ENCODE measurements around the gene GLG1.
"Not testable (repeated sequence)": the region's sequence is repeated elsewhere in the genome, so short reads cannot be mapped to it uniquely, and the experiment has no call there.

GLG1 gene

DNA sequence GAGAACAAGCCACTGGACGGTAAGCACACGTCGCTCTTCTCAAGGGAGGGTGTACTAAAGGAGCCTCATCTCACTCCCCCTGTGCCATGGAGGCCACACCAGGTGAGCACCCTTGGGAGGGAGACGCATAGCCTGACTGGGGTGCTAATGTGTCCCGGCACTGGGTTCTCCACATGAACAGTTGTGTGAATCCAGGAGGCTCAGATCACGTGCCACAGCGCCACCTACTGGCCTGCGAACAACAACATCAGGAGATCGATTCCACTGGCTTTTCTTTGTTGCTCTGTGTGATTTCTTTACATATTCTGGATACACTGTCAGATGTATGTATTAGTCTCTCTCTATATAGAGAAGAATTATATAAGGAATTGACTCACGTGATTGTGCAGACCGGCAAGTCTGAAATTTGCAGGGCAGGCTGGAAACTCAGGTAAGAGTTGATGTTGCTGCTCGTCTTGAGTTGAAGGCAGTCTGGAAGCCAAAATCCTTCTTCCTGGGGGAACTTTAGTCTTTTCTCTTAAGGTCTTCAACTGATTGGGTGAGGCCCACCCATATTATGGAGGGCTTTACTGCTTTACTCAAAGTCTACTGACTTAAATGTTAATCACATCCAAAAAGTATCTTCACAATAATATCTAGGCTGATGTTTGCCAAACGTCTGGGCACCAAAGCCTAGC lies 176.7 kb downstream of the GLG1 start:
- not testable (repeated sequence) for H3K27me3 ChIP-seq (ENCODE audit: control insufficient read depth, low read length); H3K79me2 ChIP-seq (ENCODE audit: control insufficient read depth, low read length); H4K20me1 ChIP-seq (ENCODE audit: control insufficient read depth, insufficient read depth, low read depth, low read length); H3K4me2 ChIP-seq (ENCODE audit: low read length); H3K4me1 ChIP-seq (ENCODE audit: control insufficient read depth, low read length); H3F3A ChIP-seq (ENCODE audit: control insufficient read depth, insufficient read depth); H3K9me3 ChIP-seq (ENCODE audit: control insufficient read depth, insufficient read depth, low read length); H3K27ac ChIP-seq (ENCODE audit: low read depth, low read length); H3K9me2 ChIP-seq (replicated peaks; ENCODE audit: control insufficient read depth, low read length); H3K36me3 ChIP-seq (ENCODE audit: control insufficient read depth, low read length); H3K4me3 ChIP-seq (ENCODE audit: low read length)
- TF ChIP-seq, protein P1, sequence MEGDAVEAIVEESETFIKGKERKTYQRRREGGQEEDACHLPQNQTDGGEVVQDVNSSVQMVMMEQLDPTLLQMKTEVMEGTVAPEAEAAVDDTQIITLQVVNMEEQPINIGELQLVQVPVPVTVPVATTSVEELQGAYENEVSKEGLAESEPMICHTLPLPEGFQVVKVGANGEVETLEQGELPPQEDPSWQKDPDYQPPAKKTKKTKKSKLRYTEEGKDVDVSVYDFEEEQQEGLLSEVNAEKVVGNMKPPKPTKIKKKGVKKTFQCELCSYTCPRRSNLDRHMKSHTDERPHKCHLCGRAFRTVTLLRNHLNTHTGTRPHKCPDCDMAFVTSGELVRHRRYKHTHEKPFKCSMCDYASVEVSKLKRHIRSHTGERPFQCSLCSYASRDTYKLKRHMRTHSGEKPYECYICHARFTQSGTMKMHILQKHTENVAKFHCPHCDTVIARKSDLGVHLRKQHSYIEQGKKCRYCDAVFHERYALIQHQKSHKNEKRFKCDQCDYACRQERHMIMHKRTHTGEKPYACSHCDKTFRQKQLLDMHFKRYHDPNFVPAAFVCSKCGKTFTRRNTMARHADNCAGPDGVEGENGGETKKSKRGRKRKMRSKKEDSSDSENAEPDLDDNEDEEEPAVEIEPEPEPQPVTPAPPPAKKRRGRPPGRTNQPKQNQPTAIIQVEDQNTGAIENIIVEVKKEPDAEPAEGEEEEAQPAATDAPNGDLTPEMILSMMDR (IDR thresholded peaks at IDR 0.05; ENCODE audit: low read depth, low read length, poor library complexity, severe bottlenecking), result peak; percentile 71

GRCh38 chr16:74428493-74428892 lies 178.4 kb downstream of the GLG1 start:
- H3K4me3 ChIP-seq (ENCODE audit: low read length); H3K4me1 ChIP-seq (ENCODE audit: control insufficient read depth, low read length): not testable (repeated sequence)

DNA sequence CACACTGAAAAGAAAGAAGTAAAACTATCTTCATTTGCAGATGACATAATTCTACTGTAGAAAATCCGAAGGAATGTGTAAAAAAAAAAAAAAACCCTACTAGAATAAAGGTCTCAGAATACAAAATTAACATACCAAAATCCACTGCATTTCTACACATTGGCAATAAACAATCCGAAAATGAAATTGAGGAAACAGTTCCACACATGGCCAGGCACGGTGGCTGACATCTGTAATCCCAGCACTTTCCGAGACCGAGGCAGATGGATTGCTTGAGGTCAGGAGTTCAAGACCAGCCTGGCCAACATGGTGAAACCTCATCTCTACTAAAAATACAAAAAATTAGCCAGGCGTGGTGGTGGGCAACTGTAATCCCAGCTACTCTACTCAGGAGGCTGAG lies 181.2 kb downstream of the GLG1 start:
- H4K20me1 ChIP-seq (ENCODE audit: control insufficient read depth, insufficient read depth, low read depth, low read length); H3K4me2 ChIP-seq (ENCODE audit: low read length); H3K4me3 ChIP-seq (ENCODE audit: low read length); H3K27ac ChIP-seq (ENCODE audit: low read depth, low read length); H3K36me3 ChIP-seq (ENCODE audit: control insufficient read depth, low read length); H3F3A ChIP-seq (ENCODE audit: control insufficient read depth, insufficient read depth); H3K27me3 ChIP-seq (ENCODE audit: control insufficient read depth, low read length); H3K4me1 ChIP-seq (ENCODE audit: control insufficient read depth, low read length); H3K9me3 ChIP-seq (ENCODE audit: control insufficient read depth, insufficient read depth, low read length); H3K79me2 ChIP-seq (ENCODE audit: control insufficient read depth, low read length); H3K9me2 ChIP-seq (replicated peaks; ENCODE audit: control insufficient read depth, low read length): not testable (repeated sequence)

More at GRCh38 chr16:74428493-74428892, 178.4 kb downstream of the GLG1 start:
- H3K9me3 ChIP-seq (ENCODE audit: control insufficient read depth, insufficient read depth, low read length); H3K27me3 ChIP-seq (ENCODE audit: control insufficient read depth, low read length); H3F3A ChIP-seq (ENCODE audit: control insufficient read depth, insufficient read depth); H3K79me2 ChIP-seq (ENCODE audit: control insufficient read depth, low read length); H3K36me3 ChIP-seq (ENCODE audit: control insufficient read depth, low read length); H3K9me2 ChIP-seq (replicated peaks; ENCODE audit: control insufficient read depth, low read length); H3K27ac ChIP-seq (ENCODE audit: low read depth, low read length); H3K4me2 ChIP-seq (ENCODE audit: low read length); H4K20me1 ChIP-seq (ENCODE audit: control insufficient read depth, insufficient read depth, low read depth, low read length): not testable (repeated sequence)

GRCh38 chr16:74423721-74424120 lies 183.2 kb downstream of the GLG1 start:
- H3K27ac ChIP-seq (ENCODE audit: low read depth, low read length); H3K36me3 ChIP-seq (ENCODE audit: control insufficient read depth, low read length); H3K4me2 ChIP-seq (ENCODE audit: low read length); H4K20me1 ChIP-seq (ENCODE audit: control insufficient read depth, insufficient read depth, low read depth, low read length); H3K4me1 ChIP-seq (ENCODE audit: control insufficient read depth, low read length); H3K9me3 ChIP-seq (ENCODE audit: control insufficient read depth, insufficient read depth, low read length); H3F3A ChIP-seq (ENCODE audit: control insufficient read depth, insufficient read depth); H3K4me3 ChIP-seq (ENCODE audit: low read length); H3K79me2 ChIP-seq (ENCODE audit: control insufficient read depth, low read length); H3K9me2 ChIP-seq (replicated peaks; ENCODE audit: control insufficient read depth, low read length); H3K27me3 ChIP-seq (ENCODE audit: control insufficient read depth, low read length): not testable (repeated sequence)

DNA sequence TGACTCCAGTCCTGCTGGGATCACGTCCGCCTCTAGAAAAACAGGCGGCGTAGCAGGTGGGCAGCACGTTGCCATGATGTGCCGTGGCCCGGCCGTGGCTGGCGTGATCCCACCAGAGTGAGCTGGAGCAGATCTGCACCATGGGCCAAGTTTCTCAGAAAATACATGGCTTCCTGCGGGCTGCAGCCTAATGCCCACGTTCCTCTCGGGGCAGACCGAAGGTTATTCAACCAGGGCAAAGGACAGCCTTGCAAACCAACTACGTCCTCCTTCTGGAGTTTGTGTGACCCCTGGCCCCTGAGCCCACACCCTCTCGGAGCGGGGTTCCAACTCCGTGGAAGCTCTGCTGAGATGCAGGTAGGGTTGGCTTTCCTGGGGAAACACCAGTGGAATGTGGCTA lies 184.8 kb downstream of the GLG1 start:
- H3K4me1 ChIP-seq (ENCODE audit: control insufficient read depth, low read length); H3K79me2 ChIP-seq (ENCODE audit: control insufficient read depth, low read length); H3K36me3 ChIP-seq (ENCODE audit: control insufficient read depth, low read length); H3F3A ChIP-seq (ENCODE audit: control insufficient read depth, insufficient read depth); H4K20me1 ChIP-seq (ENCODE audit: control insufficient read depth, insufficient read depth, low read depth, low read length); H3K4me2 ChIP-seq (ENCODE audit: low read length); H3K9me3 ChIP-seq (ENCODE audit: control insufficient read depth, insufficient read depth, low read length); H3K27me3 ChIP-seq (ENCODE audit: control insufficient read depth, low read length); H3K9me2 ChIP-seq (replicated peaks; ENCODE audit: control insufficient read depth, low read length); H3K27ac ChIP-seq (ENCODE audit: low read depth, low read length); H3K4me3 ChIP-seq (ENCODE audit: low read length): not testable (repeated sequence)

DNA sequence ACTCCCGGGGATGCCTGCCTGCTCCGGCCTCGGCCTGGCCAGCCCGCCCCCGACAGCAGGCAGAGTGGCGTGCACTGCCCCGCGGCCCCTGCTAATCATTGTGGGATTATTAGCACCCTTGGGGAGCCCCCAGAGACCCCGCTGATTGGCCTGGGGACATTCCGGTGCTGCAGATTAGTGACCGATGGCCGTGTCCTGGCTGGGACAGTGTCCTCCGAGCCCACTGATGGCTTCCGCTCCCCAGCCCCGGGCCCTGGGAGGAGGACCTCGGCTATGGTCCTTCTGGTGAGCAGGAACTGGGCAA lies 185.5 kb downstream of the GLG1 start:
- H3K4me3 ChIP-seq (ENCODE audit: low read length); H4K20me1 ChIP-seq (ENCODE audit: control insufficient read depth, insufficient read depth, low read depth, low read length); H3K79me2 ChIP-seq (ENCODE audit: control insufficient read depth, low read length); H3K4me1 ChIP-seq (ENCODE audit: control insufficient read depth, low read length); H3K27me3 ChIP-seq (ENCODE audit: control insufficient read depth, low read length); H3K36me3 ChIP-seq (ENCODE audit: control insufficient read depth, low read length); H3K9me2 ChIP-seq (replicated peaks; ENCODE audit: control insufficient read depth, low read length); H3K4me2 ChIP-seq (ENCODE audit: low read length); H3F3A ChIP-seq (ENCODE audit: control insufficient read depth, insufficient read depth); H3K9me3 ChIP-seq (ENCODE audit: control insufficient read depth, insufficient read depth, low read length); H3K27ac ChIP-seq (ENCODE audit: low read depth, low read length): not testable (repeated sequence)

GRCh38 chr16:74420612-74421481 lies 186.1 kb downstream of the GLG1 start, which contains the start of gene CLEC18B:
TSS of gene CLEC18B (minus strand) at chr16:74421478. CDS start at chr16:74421270, 208 bp downstream.
- not testable (repeated sequence) for H3K9me2 ChIP-seq (replicated peaks; ENCODE audit: control insufficient read depth, low read length); H3K4me3 ChIP-seq (ENCODE audit: low read length); H3K4me2 ChIP-seq (ENCODE audit: low read length); H3K9me3 ChIP-seq (ENCODE audit: control insufficient read depth, insufficient read depth, low read length); H3K4me1 ChIP-seq (ENCODE audit: control insufficient read depth, low read length); H3K27ac ChIP-seq (ENCODE audit: low read depth, low read length); H3K79me2 ChIP-seq (ENCODE audit: control insufficient read depth, low read length); H3F3A ChIP-seq (ENCODE audit: control insufficient read depth, insufficient read depth); H3K36me3 ChIP-seq (ENCODE audit: control insufficient read depth, low read length); H4K20me1 ChIP-seq (ENCODE audit: control insufficient read depth, insufficient read depth, low read depth, low read length); H3K27me3 ChIP-seq (ENCODE audit: control insufficient read depth, low read length)

Data from DOHH2 (cell line).